Measurements from ENCODE around the gene OR5M8.

OR5M8 gene

GRCh38 chr11:56491270-56491669, at the start of gene OR5M8:
Gene OR5M8, minus strand, starts transcription at chr11:56491370. Its CDS starts 0 bp downstream, at chr11:56491370.
- no peak for DNase-seq (ENCODE audit: low read depth)

DNA sequence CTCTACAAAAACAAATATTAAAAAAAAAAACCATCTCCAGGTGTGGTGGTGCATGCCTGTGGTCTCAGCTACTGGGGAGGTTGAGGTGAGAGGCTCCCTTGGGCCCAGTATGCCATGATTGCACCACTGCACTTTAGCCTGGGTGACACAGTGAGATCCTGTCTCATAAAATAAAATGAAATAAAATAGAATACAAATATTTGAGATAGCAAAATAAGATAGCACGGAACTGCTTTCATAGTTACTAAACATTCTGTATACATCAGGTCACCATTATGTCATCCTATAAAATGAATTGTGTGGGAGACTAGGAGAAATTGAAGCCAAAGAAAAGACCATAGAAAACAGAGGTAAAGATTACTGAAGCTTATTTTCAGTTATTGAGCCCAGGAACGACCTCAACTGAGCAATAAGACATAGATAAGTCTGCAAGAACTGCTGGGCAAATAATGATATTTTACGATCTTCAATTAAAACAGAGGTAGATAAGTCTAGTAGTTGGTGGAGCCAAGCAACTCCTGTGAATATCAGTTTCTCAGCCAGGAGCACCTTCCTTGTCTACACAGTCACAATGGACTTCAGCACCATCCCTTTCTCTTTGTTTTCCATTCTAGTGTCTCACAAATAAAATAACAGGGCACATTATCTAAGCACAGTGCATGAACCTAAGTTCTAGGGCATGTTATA, 42.0 kb upstream of the OR5M8 start:
- DNase-seq (ENCODE audit: low read depth): no peak

GRCh38 chr11:56531856-56532255, 40.7 kb upstream of the OR5M8 start:
- no peak for DNase-seq (ENCODE audit: low read depth)

DNA sequence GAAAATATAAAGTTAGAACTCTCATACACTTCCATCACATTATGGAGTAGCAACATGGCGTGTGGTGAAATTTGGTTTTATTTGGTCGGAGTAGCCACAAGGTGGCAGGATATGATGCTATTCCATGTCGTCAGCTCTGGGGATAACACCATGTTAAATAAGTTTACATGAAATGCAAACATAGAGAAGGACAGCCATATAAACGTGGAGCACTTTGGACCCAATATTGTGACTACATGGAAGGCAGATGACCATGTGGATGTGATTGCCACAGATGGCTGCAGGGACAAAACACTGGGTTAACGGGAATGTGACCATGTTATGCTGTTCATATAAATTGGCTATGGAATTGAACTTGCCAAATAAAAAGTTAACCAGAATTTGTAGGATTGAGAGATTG, 30.8 kb upstream of the OR5M8 start:
- no peak for DNase-seq (ENCODE audit: low read depth)

DNA sequence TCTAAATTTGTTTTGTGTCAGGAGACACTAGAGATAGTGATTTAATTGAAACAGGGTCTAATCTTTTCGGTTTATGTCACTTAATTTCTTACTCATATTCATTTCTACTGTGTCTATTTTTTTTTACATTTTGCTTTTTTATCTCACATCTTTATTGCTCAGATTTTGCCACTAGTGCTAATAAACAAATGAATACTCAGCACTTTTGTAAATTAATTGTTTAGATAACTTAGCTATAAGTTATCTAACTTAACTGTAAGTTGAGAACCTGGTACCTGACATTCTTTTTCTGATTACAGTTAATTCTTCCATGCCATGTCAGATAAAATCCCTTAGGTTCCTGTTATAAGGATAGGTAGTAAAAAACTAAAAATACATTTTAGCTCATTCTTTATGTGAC, 22.1 kb upstream of the OR5M8 start:
- DNase-seq (ENCODE audit: low read depth): no peak

GRCh38 chr11:56509439-56509838, 18.3 kb upstream of the OR5M8 start:
- no peak for DNase-seq (ENCODE audit: low read depth)

GRCh38 chr11:56497010-56497409, 5.8 kb upstream of the OR5M8 start:
- no peak for DNase-seq (ENCODE audit: low read depth)

DNA sequence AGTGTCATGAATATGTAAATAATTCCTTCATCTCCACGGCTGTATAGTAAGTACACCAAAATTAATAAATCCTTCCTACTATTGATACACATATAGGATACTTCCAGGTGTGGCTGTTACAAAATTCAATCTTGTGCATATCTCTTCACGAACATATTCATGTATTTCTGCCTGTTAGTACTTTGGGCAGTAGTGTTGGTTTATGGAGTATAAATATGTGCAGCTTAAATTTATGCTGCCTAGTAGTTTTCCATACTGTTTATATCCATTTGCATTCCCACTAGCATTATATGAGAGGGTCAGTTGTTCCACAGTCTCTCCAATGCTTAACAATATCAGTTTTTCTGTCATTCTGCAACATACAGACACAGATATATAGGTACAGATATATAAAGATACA, 3.9 kb upstream of the OR5M8 start:
- no peak for DNase-seq (ENCODE audit: low read depth)

DNA sequence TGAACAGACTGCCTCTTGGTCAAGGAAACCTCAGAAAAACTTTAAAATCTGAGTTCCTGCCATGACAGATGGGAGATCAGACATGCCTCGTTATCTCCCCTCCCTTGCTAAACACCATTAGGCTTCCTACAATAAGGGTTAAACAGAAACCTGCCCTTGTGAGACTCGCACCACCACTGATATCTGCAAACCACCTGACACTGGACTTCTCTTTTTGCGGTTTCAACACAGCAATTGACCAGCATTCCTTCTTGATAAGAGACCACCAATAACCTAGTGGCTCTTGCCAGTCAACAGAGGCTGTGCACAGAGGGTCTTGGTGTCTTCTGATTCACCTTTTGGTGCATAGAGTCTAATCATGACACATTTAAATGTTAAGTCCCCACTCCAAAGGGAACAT, 4.4 kb downstream of the OR5M8 start:
- no peak for DNase-seq (ENCODE audit: low read depth)

DNA sequence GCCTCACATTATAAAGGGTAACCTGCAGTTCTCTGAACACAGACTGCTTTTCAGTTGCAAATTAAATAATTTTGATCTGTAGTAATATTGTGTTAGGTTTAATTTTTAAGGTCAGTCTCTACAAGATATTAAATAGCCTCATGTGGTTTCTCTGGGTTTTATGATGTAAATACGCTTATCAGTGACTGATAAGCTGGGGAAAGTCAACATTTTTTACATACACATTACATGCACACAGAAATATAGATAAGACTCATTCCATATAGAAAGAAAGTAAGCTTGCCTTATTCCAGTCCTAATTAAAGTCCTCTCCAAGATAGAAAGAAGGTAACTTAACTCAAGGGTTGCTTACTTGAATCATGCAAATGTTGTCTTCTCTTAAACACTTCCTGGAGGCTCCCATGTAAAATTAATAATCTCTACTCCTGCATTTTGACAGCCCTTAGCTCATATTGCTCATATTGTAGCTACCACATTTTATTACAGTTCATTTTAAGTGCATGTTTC, 16.4 kb downstream of the OR5M8 start:
- DNase-seq (ENCODE audit: low read depth): no peak

GRCh38 chr11:56473252-56473651, 17.9 kb downstream of the OR5M8 start, which contains the start of gene OR5M3:
Gene OR5M3, minus strand, starts transcription at chr11:56473352. Its CDS starts 2,855 bp downstream, at chr11:56470497.
- DNase-seq (ENCODE audit: low read depth): no peak

- DNase-seq (ENCODE audit: low read depth): no peak
These were observed 34.1 kb downstream of the OR5M8 start for GRCh38 chr11:56457076-56457475.

GRCh38 chr11:56453521-56453920, 37.6 kb downstream of the OR5M8 start:
- no peak for DNase-seq (ENCODE audit: low read depth)

Data from non-pigmented ciliary epithelial cell (primary cell).